IMR-90 (cell line): ENCODE results near the gene CPB1. TPM values are rescaled to one million over a fixed set of nuclear protein-coding genes. Genes with fewer than 3 reads are reported as not detected.

Source experiments
- ATAC-seq: fragments of 200-7000 bp; cut with Tn5 transposase; 2 replicates; pipeline ENCODE4 v1.9.1; 2020; ENCODE audit warnings: low read depth, mild to moderate bottlenecking, moderate library complexity
- BruUV-seq: library from RNA; stranded (reverse); fragments of 400-500 nt; replicated peaks from 2 replicates; lab custom pipeline; 2021; lab: Mats Ljungman, UMichigan
- CTCF ChIA-PET: fragments of 300-600 bp; formaldehyde crosslinking; extraction: SDS; loops from one replicate; lab custom pipeline; 2021; ENCODE audit warnings: antibody characterized with exemption; lab: Yijun Ruan, JAX
- POLR2A ChIA-PET: fragments of 300-600 bp; sonication (Branson Sonifier 250); formaldehyde crosslinking; loops from one replicate; lab custom pipeline; 2022; ENCODE audit warnings: antibody characterized with exemption; ENCODE audit not compliant: unreplicated experiment; lab: Charles Lee
- DNase-seq: peaks from one replicate; pipeline ENCODE4 v3.0.0; 2013
- H2AFZ ChIP-seq: replicated peaks from 2 replicates; pipeline ENCODE3; 2013; ENCODE audit warnings: low read length, mild to moderate bottlenecking; ENCODE audit not compliant: poor library complexity
- H2AK5ac ChIP-seq: 2 replicates; pipeline ENCODE4 v1.6.1; 2013; ENCODE audit warnings: low read depth, low read length, inconsistent platforms
- H2AK9ac ChIP-seq: replicated peaks from 2 replicates; pipeline ENCODE3; 2013; ENCODE audit warnings: mild to moderate bottlenecking, low read depth, low read length, moderate library complexity; ENCODE audit not compliant: poor library complexity
- H2BK120ac ChIP-seq: 2 replicates; pipeline ENCODE4 v1.6.1; 2013; ENCODE audit warnings: low read depth, low read length, inconsistent platforms
- H2BK15ac ChIP-seq: 3 replicates; pipeline ENCODE4 v1.6.1; 2013; ENCODE audit warnings: low read depth, low read length, inconsistent platforms
- H2BK20ac ChIP-seq: 2 replicates; pipeline ENCODE4 v1.6.1; 2013; ENCODE audit warnings: low read depth, mild to moderate bottlenecking, inconsistent platforms, low read length, moderate library complexity
- H2BK5ac ChIP-seq: 2 replicates; pipeline ENCODE4 v1.6.1; 2013; ENCODE audit warnings: mild to moderate bottlenecking, low read depth, low read length, inconsistent platforms; ENCODE audit not compliant: poor library complexity, severe bottlenecking
- H3K14ac ChIP-seq: replicated peaks from 2 replicates; pipeline ENCODE4 v1.6.1; 2013; ENCODE audit warnings: low read depth, low read length, inconsistent platforms
- H3K18ac ChIP-seq: 2 replicates; pipeline ENCODE4 v1.6.1; 2013; ENCODE audit warnings: low read depth, low read length, control low read depth
- H3K23ac ChIP-seq: 2 replicates; pipeline ENCODE4 v1.6.1; 2013; ENCODE audit warnings: low read depth, low read length, inconsistent platforms
- H3K27ac ChIP-seq: 2 replicates; pipeline ENCODE4 v1.5.1; 2013; ENCODE audit warnings: mild to moderate bottlenecking, control low read depth, low read length; ENCODE audit not compliant: insufficient read depth
- H3K27me3 ChIP-seq: 2 replicates; pipeline ENCODE4 v1.6.1; 2013; ENCODE audit warnings: low read length; ENCODE audit not compliant: control insufficient read depth, insufficient read depth
- H3K36me3 ChIP-seq: 2 replicates; pipeline ENCODE4 v1.6.1; 2013; ENCODE audit warnings: low read length, mixed read lengths; ENCODE audit not compliant: control insufficient read depth, insufficient read depth
- H3K4ac ChIP-seq: 2 replicates; pipeline ENCODE4 v1.6.1; 2013; ENCODE audit warnings: low read depth, low read length, inconsistent platforms
- H3K4me1 ChIP-seq: 2 replicates; pipeline ENCODE4 v1.6.1; 2013; ENCODE audit warnings: low read length, mixed read lengths; ENCODE audit not compliant: control insufficient read depth, insufficient read depth
- H3K4me2 ChIP-seq: 2 replicates; pipeline ENCODE4 v1.6.1; 2013; ENCODE audit warnings: low read depth, mild to moderate bottlenecking, control low read depth, low read length, moderate library complexity
- H3K4me3 ChIP-seq: 2 replicates; pipeline ENCODE4 v1.5.1; 2013; ENCODE audit warnings: low read depth, mild to moderate bottlenecking, control low read depth, low read length, moderate library complexity; ENCODE audit not compliant: insufficient read depth
- H3K56ac ChIP-seq: 2 replicates; pipeline ENCODE4 v1.6.1; 2013; ENCODE audit warnings: low read length, inconsistent platforms; ENCODE audit not compliant: insufficient read depth; ENCODE audit errors: extremely low read depth
- H3K79me1 ChIP-seq, 2 experiments: 2 replicates each; pipeline ENCODE4 v1.6.1; 2013; ENCODE audit warnings: low read length in 2 of 2, inconsistent platforms in 1 of 2, low read depth in 1 of 2
- H3K9ac ChIP-seq: 2 replicates; pipeline ENCODE4 v1.6.1; 2013; ENCODE audit warnings: low read depth, low read length, control low read depth
- H3K9me1 ChIP-seq: 2 replicates; pipeline ENCODE4 v1.6.1; 2013; ENCODE audit warnings: low read length, inconsistent platforms; ENCODE audit not compliant: insufficient read depth
- H3K9me3 ChIP-seq: 2 replicates; pipeline ENCODE4 v1.6.1; 2013; ENCODE audit warnings: low read length; ENCODE audit not compliant: control insufficient read depth, insufficient read depth
- H4K20me1 ChIP-seq: 2 replicates; pipeline ENCODE4 v1.6.1; 2013; ENCODE audit warnings: low read length, inconsistent platforms; ENCODE audit not compliant: insufficient read depth
- H4K5ac ChIP-seq: 2 replicates; pipeline ENCODE4 v1.6.1; 2013; ENCODE audit warnings: mild to moderate bottlenecking, low read depth, low read length, control low read depth
- H4K8ac ChIP-seq, 2 experiments: 2 replicates each; pipeline ENCODE4 v1.6.1; 2013; ENCODE audit warnings: low read depth in 2 of 2, low read length in 2 of 2, control low read depth in 1 of 2, inconsistent platforms in 1 of 2
- H4K91ac ChIP-seq: 2 replicates; pipeline ENCODE4 v1.6.1; 2013; ENCODE audit warnings: low read depth, low read length, inconsistent platforms; ENCODE audit not compliant: insufficient read depth
- CHD1 ChIP-seq: IDR thresholded peaks from 2 replicates; pipeline ENCODE4 v1.6.1; 2012; ENCODE audit warnings: low read depth, low read length, improper control_type of control experiment
- MAFK ChIP-seq: IDR thresholded peaks from 2 replicates; pipeline ENCODE4 v1.6.1; 2012; ENCODE audit warnings: low read depth, low read length, improper control_type of control experiment
- RCOR1 ChIP-seq: IDR thresholded peaks from 2 replicates; pipeline ENCODE4 v1.6.1; 2012; ENCODE audit warnings: mild to moderate bottlenecking, low read length, improper control_type of control experiment; ENCODE audit not compliant: insufficient replicate concordance
- WGBS, 2 experiments: methylation state at CpG; one replicate each; pipeline versions ENCODE4 v1.1.5 to v1.1.7; 2013; ENCODE audit warnings: missing lambda C conversion rate in 2 of 2; ENCODE audit not compliant: insufficient read length in 1 of 2; ENCODE audit errors: extremely low coverage in 2 of 2; 5-methylcytosine and 5-hydroxymethylcytosine counted together
- dilution Hi-C: fragments of 300-500 bp; cut with HindIII; formaldehyde crosslinking; loops from one replicate; pipeline ENCODE4 v1.14.3; 2018; ENCODE audit warnings: low sequenced_read_pairs; ENCODE audit not compliant: unreplicated experiment
- in situ Hi-C: fragments of 300-500 bp; cut with MboI; formaldehyde crosslinking; loops from 3 replicates; pipeline ENCODE4 v1.14.3; 2019; ENCODE audit warnings: low sequenced_read_pairs, inconsistent platforms, mixed read lengths
- intact Hi-C: fragments of 100-400 bp; cut with micrococcal nuclease; formaldehyde crosslinking; loops from 2 replicates; pipeline ENCODE4 v1.10.0; 2022
- polyA plus RNA-seq, 3 experiments: library from polyadenylated mRNA; depleted of rRNA; stranded (reverse); fragments of >200 nt; gene quantifications; 2 replicates each; pipeline ENCODE4 v1.2.3, GENCODE V29; 2012; ENCODE audit warnings: low replicate concordance in 1 of 3
- total RNA-seq: library from RNA; depleted of rRNA; stranded (reverse); fragments of >200 nt; gene quantifications from 2 replicates; pipeline ENCODE4 v1.2.3, GENCODE V29; 2012

CPB1 gene
- total and polyA plus RNA-seq, 2 of the 4 experiments (the other 2 are of a cell fraction), result not detected

DNA sequence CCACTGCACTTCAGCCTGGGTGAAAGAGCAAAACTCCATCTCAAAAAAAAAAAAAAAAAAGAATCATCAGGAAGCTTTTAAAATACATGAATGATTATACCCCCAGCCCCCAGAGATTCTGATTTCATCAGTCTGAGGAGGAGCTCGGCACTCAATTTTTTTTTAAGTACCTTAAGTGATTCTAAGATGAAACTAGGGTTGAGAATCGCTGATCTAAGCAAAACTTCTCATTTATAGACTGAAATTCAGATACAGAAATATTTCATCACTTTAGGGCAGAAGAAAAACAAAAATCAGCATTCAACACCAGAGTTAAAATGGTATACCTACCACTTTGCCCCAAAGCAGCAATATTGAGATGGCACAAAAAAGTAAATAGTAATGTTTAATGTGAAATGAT lies 62.2 kb downstream of the CPB1 start:
- no peak overlapping the region for H4K8ac ChIP-seq

More for the DNA sequence above, 62.2 kb downstream of the CPB1 start:
- no peaks in the 10 kb centered on the region for H3K9me3 ChIP-seq
- in situ Hi-C loops, result no loop called here
- no peak overlapping the region for H3K4ac ChIP-seq
- no peaks in the 10 kb centered on the region for H3K9me1 ChIP-seq
- H2AFZ ChIP-seq, result no peak overlapping the region
- no peak overlapping the region for H3K18ac ChIP-seq
- TF ChIP-seq CHD1, result no peak
- peak; percentile 96 for TF ChIP-seq MAFK
- no peak for TF ChIP-seq RCOR1
- no peak overlapping the region for H3K9ac ChIP-seq
- no peak overlapping the region for H2BK5ac ChIP-seq
- no TSS peak for BruUV-seq
- DNase-seq, result no peak
- ATAC-seq, result no peak
- H4K91ac ChIP-seq, result no peak overlapping the region
- dilution Hi-C loops, result no loop called here
- H2BK20ac ChIP-seq, result no peak overlapping the region
- H2AK5ac ChIP-seq, result no peak overlapping the region
- no peak overlapping the region for H3K56ac ChIP-seq
- no peak overlapping the region for H3K14ac ChIP-seq
- no peaks in the 10 kb centered on the region for H3K36me3 ChIP-seq
- ChIA-PET POLR2A (no interaction called here), CTCF (interaction anchor here (0.6 to 0.7 kb wide), 4 partner anchors 8 to 37 kb away, joined by 3 read pairs; no protein-coding TSS in a partner anchor)
- H3K27ac ChIP-seq, result no peak overlapping the region
- no peaks in the 10 kb centered on the region for H3K79me1 ChIP-seq
- no CpG with 5 or more reads among the region's 2 CpGs for WGBS, 2 experiments
- no peak overlapping the region for H2AK9ac ChIP-seq
- no peaks in the 10 kb centered on the region for H3K4me1 ChIP-seq
- H4K20me1 ChIP-seq, result no peaks in the 10 kb centered on the region
- intact Hi-C loops, result no loop called here
- H2BK120ac ChIP-seq, result no peak overlapping the region
- no peak overlapping the region for H3K4me3 ChIP-seq
- H3K23ac ChIP-seq, result no peak overlapping the region
- H2BK15ac ChIP-seq, result no peak overlapping the region
- H4K5ac ChIP-seq, result no peak overlapping the region
- H3K4me2 ChIP-seq, result no peak overlapping the region
- no peaks in the 10 kb centered on the region; the same call in 1 of the 2 replicates for H3K27me3 ChIP-seq
